Measurements from ENCODE around the gene MRAP2.

- TF ChIP-seq, protein P1, sequence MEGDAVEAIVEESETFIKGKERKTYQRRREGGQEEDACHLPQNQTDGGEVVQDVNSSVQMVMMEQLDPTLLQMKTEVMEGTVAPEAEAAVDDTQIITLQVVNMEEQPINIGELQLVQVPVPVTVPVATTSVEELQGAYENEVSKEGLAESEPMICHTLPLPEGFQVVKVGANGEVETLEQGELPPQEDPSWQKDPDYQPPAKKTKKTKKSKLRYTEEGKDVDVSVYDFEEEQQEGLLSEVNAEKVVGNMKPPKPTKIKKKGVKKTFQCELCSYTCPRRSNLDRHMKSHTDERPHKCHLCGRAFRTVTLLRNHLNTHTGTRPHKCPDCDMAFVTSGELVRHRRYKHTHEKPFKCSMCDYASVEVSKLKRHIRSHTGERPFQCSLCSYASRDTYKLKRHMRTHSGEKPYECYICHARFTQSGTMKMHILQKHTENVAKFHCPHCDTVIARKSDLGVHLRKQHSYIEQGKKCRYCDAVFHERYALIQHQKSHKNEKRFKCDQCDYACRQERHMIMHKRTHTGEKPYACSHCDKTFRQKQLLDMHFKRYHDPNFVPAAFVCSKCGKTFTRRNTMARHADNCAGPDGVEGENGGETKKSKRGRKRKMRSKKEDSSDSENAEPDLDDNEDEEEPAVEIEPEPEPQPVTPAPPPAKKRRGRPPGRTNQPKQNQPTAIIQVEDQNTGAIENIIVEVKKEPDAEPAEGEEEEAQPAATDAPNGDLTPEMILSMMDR (IDR thresholded peaks at IDR 0.05; ENCODE audit: poor library complexity, severe bottlenecking), result no peak
- TF ChIP-seq EZH2 (IDR thresholded peaks at IDR 0.05; ENCODE audit: borderline replicate concordance, insufficient read depth, low read length, poor library complexity, severe bottlenecking), result no peak
Observed at GRCh38 chr6:83985715-83986114, 47.9 kb upstream of the MRAP2 start.

Data from neural cell (in vitro differentiated cells).